H1 (cell line): Measurements from ENCODE around the gene ANKLE1. TPM values are rescaled to one million over a fixed set of nuclear protein-coding genes. Genes with fewer than 3 reads are reported as not detected.
A peak's percentile ranks its signal among the peaks of the same experiment; 100 is the strongest.

Experiments used
- CBX8 ChIP-seq: fragments of 300-800, 300-1000 bp; sonication (generic); IDR thresholded peaks from 2 replicates; pipeline ENCODE4 v1.7.1; 2016; ENCODE audit warnings: low read depth, low read length, borderline replicate concordance
- CEBPB ChIP-seq: IDR thresholded peaks from 2 replicates; pipeline ENCODE4 v1.6.1; 2012; ENCODE audit warnings: low read depth, low read length
- EP300 ChIP-seq, 2 experiments: IDR thresholded peaks; 1 replicate in 1 of 2; 2 replicates in 1 of 2; pipeline ENCODE4 v1.6.1; 2011 to 2012; ENCODE audit warnings: low read depth in 2 of 2, low read length in 2 of 2, mild to moderate bottlenecking in 2 of 2, borderline replicate concordance in 1 of 2, inconsistent platforms in 1 of 2, moderate library complexity in 1 of 2
- GABPA ChIP-seq: IDR thresholded peaks from 2 replicates; pipeline ENCODE4 v1.6.1; 2011; ENCODE audit warnings: mild to moderate bottlenecking, low read length, moderate library complexity, borderline replicate concordance; ENCODE audit not compliant: insufficient read depth
- KDM1A ChIP-seq: fragments of 200-600, 300-600 bp; sonication (generic); IDR thresholded peaks from 2 replicates; pipeline ENCODE4 v1.7.1; 2016; ENCODE audit warnings: mild to moderate bottlenecking, low read length, borderline replicate concordance
- NANOG ChIP-seq: IDR thresholded peaks from 2 replicates; pipeline ENCODE4 v1.6.1; 2011; ENCODE audit warnings: low read length, low read depth, mild to moderate bottlenecking, inconsistent platforms; ENCODE audit not compliant: insufficient read depth, poor library complexity, severe bottlenecking
- POLR2AphosphoS5 ChIP-seq: IDR thresholded peaks from 2 replicates; pipeline ENCODE4 v1.6.1; 2011; ENCODE audit warnings: low read depth, low read length
- RAD21 ChIP-seq, 2 experiments: IDR thresholded peaks in 1 of 2; conservative IDR thresholded peaks in 1 of 2; 2 replicates each; pipeline ENCODE4 v1.6.1; 2011; ENCODE audit warnings: low read depth in 2 of 2, low read length in 2 of 2, improper control_type of control experiment in 1 of 2, inconsistent platforms in 1 of 2, mild to moderate bottlenecking in 1 of 2, moderate library complexity in 1 of 2
- RNF2 ChIP-seq: fragments of 200-900, 300-1000 bp; sonication (generic); IDR thresholded peaks from 2 replicates; pipeline ENCODE4 v1.7.1; 2016; ENCODE audit warnings: borderline replicate concordance, low read depth, mild to moderate bottlenecking, antibody characterized with exemption, low read length; ENCODE audit not compliant: poor library complexity, severe bottlenecking; ENCODE audit errors: missing control alignments
- SAP30 ChIP-seq: fragments of 300-600 bp; sonication (generic); IDR thresholded peaks from 2 replicates; pipeline ENCODE4 v1.7.1; 2012; ENCODE audit warnings: low read length, moderate library complexity, mild to moderate bottlenecking, inconsistent platforms; ENCODE audit not compliant: insufficient read depth, insufficient replicate concordance
- SIN3A ChIP-seq, 2 experiments: IDR thresholded peaks in 1 of 2; conservative IDR thresholded peaks in 1 of 2; 2 replicates each; pipeline ENCODE4 v1.6.1; 2011 to 2012; ENCODE audit warnings: low read length in 2 of 2, improper control_type of control experiment in 1 of 2, low read depth in 1 of 2, mild to moderate bottlenecking in 1 of 2
- SP1 ChIP-seq: IDR thresholded peaks from 2 replicates; pipeline ENCODE4 v1.6.1; 2011; ENCODE audit warnings: low read depth, low read length
- TAF7 ChIP-seq: optimal IDR thresholded peaks from 2 replicates; pipeline ENCODE3; 2011; ENCODE audit warnings: low read depth, mild to moderate bottlenecking, inconsistent platforms, low read length, moderate library complexity, borderline replicate concordance
- polyA plus RNA-seq, 7 experiments: library from polyadenylated mRNA; depleted of rRNA in 3 of 7; stranded (reverse) in 5 of 7; unstranded in 2 of 7; fragments of >200 nt in 5 of 7; fragments of 200-250 nt in 2 of 7; gene quantifications; 1 replicate in 5 of 7; 2 replicates in 1 of 7; 4 replicates in 1 of 7; pipeline versions ENCODE4 v1.2.1 to v1.2.3, GENCODE V29; 2011 to 2013; ENCODE audit warnings: missing spikeins in 2 of 7, mixed read lengths in 2 of 7
- total RNA-seq: library from RNA; stranded (reverse); fragmentation: NEBNext Ultra II Directional; extraction: Animal tissue kit (Norgen Biotek cat#: 25700); gene quantifications from 2 replicates; pipeline ENCODE4 v1.2.1, GENCODE V29; 2021

ANKLE1 gene
- total and polyA plus RNA-seq, 2 of the 8 experiments (the other 6 are each of a cell fraction or from before 2014, with no cell fraction given) = 6.1 to 9.6 TPM

- TF ChIP-seq NANOG (no peak), CBX8 (no peak), POLR2AphosphoS5 (peak; percentile 88), SIN3A (conservative IDR thresholded peaks at IDR 0.05 in 1 of 2, IDR thresholded peaks at IDR 0.05 in 1 of 2; ENCODE audit: low read depth in 1 of 2, low read length in 2 of 2) (peak; percentile 68 to 92; a peak in 2 of 4 replicates), SP1 (peak; percentile 61; the same call in 1 of the 2 replicates), RAD21 (IDR thresholded peaks at IDR 0.05 in 1 of 2, conservative IDR thresholded peaks at IDR 0.05 in 1 of 2; ENCODE audit: low read depth in 2 of 2, low read length in 2 of 2) (peak; percentile 47 to 63), GABPA (no peak), SAP30 (peak; percentile 74), RNF2 (no peak), CEBPB (no peak), EP300 (IDR thresholded peaks at IDR 0.05; ENCODE audit: borderline replicate concordance in 1 of 2, low read depth in 2 of 2, low read length in 2 of 2) (peak; percentile 23 to 61; a peak in 1 of 3 replicates), TAF7 (peak; percentile 42), KDM1A (no peak)
Observed at GRCh38 chr19:17305517-17306284, 24.0 kb downstream of the ANKLE1 start, which contains the start of gene MRPL34 (continued).
